ENCODE data around the gene ESYT2.

DNA sequence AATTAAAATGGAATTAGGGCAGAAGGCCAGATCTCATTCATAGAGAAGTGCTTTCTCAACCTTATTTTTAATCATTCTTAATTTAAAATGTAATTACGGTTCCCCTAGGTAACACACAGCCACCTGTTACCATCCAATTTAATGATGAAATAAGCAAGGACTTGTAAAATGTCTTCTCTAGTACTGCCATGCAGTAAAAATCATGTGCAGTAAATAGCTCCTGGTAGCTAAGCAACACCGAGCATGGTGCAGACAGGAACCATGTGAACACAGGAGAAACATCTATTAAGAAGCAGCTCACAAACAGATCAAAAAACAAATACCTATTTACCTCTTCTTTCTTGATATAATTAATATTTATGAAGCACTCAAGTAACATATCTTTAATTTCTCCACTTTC, 139.8 kb downstream of the ESYT2 start:
- TF ChIP-seq, protein P1, sequence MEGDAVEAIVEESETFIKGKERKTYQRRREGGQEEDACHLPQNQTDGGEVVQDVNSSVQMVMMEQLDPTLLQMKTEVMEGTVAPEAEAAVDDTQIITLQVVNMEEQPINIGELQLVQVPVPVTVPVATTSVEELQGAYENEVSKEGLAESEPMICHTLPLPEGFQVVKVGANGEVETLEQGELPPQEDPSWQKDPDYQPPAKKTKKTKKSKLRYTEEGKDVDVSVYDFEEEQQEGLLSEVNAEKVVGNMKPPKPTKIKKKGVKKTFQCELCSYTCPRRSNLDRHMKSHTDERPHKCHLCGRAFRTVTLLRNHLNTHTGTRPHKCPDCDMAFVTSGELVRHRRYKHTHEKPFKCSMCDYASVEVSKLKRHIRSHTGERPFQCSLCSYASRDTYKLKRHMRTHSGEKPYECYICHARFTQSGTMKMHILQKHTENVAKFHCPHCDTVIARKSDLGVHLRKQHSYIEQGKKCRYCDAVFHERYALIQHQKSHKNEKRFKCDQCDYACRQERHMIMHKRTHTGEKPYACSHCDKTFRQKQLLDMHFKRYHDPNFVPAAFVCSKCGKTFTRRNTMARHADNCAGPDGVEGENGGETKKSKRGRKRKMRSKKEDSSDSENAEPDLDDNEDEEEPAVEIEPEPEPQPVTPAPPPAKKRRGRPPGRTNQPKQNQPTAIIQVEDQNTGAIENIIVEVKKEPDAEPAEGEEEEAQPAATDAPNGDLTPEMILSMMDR (optimal IDR thresholded peaks at IDR 0.05 in 1 of 3, IDR thresholded peaks at IDR 0.05 in 1 of 3, conservative IDR thresholded peaks at IDR 0.05 in 1 of 3; ENCODE audit: extremely low read depth in 1 of 3, insufficient read depth in 2 of 3, low read length in 3 of 3): no peak
- TF ChIP-seq EZH2 (IDR thresholded peaks at IDR 0.05; ENCODE audit: low read length): no peak
